ENCODE data around the gene STAT5B. TPM values are rescaled to one million over a fixed set of nuclear protein-coding genes. Genes with fewer than 3 reads are reported as not detected.
"Not testable (repeated sequence)": the region's sequence is repeated elsewhere in the genome, so short reads cannot be mapped to it uniquely, and the experiment has no call there.

Gene STAT5B
- total and polyA plus RNA-seq, 11 donors = 13.0 to 51.9 (median 31.4) TPM

GRCh38 chr17:42243493-42243982 is 32.7 kb downstream of the STAT5B start:
- Histone ChIP-seq H3K4me3 (no peak overlapping the region), H3K27ac (no peak overlapping the region), H3K27me3 (no peaks in the 10 kb centered on the region), H3K4me1 (peaks cover 0 to 28% (median 13%) of the 10 kb centered on the region in 12 donors), H3K36me3 (no peaks in the 10 kb centered on the region), H3K9me3 (no peaks in the 10 kb centered on the region)
- no peak for TF ChIP-seq CTCF (IDR thresholded peaks at IDR 0.05)
- TF ChIP-seq POLR2A (IDR thresholded peaks at IDR 0.05) = no peak
- intact Hi-C loops (cut with DNase I) = no loop called here
- ATAC-seq = peak in 2 of 4 donors; percentile 34 to 45
- WGBS, 4 donors = 73 to 78% (median 77%) methylated on average over 5 of the region's 5 CpGs
- DNase-seq = no peak

GRCh38 chr17:42241871-42242270 is 34.3 kb downstream of the STAT5B start:
- 92 to 97% (median 96%) methylated on average over 1 of the region's 1 CpG for WGBS, 4 donors
- no peaks in the 10 kb centered on the region for H3K36me3 ChIP-seq
- TF ChIP-seq CTCF (IDR thresholded peaks at IDR 0.05) (no peak), POLR2A (IDR thresholded peaks at IDR 0.05) (no peak)
- no peak for ATAC-seq
- no peak overlapping the region for H3K4me3 ChIP-seq
- no peak overlapping the region for H3K27ac ChIP-seq
- DNase-seq = no peak
- no peaks in the 10 kb centered on the region for H3K9me3 ChIP-seq
- no peaks in the 10 kb centered on the region for H3K27me3 ChIP-seq
- H3K4me1 ChIP-seq = peaks cover 0 to 12% (median 4%) of the 10 kb centered on the region in 12 donors
- intact Hi-C loops (cut with DNase I) = no loop called here

- 78 to 86% (median 83%) methylated on average over 4 of the region's 4 CpGs for WGBS, 4 donors
Measured at GRCh38 chr17:42240863-42241262, 35.3 kb downstream of the STAT5B start.

GRCh38 chr17:42240201-42240600 is 36.0 kb downstream of the STAT5B start:
- WGBS, 4 donors = 73 to 84% (median 82%) methylated on average over 5 of the region's 5 CpGs
- no peak for ATAC-seq
- H3K27ac ChIP-seq = no peak overlapping the region

More at GRCh38 chr17:42240863-42241262, 35.3 kb downstream of the STAT5B start:
- DNase-seq; H3K4me3 ChIP-seq; H3K27me3 ChIP-seq; H3K9me3 ChIP-seq; intact Hi-C loops (cut with DNase I); H3K36me3 ChIP-seq; ATAC-seq; H3K4me1 ChIP-seq; H3K27ac ChIP-seq: not testable (repeated sequence)

GRCh38 chr17:42239576-42239975 is 36.6 kb downstream of the STAT5B start:
- 88 to 93% (median 92%) methylated on average over 7 of the region's 7 CpGs for WGBS, 4 donors
- DNase-seq; intact Hi-C loops (cut with DNase I); ATAC-seq; H3K36me3 ChIP-seq; H3K27ac ChIP-seq; H3K27me3 ChIP-seq; H3K4me3 ChIP-seq; H3K9me3 ChIP-seq: not testable (repeated sequence)
- H3K4me1 ChIP-seq = peaks cover 0 to 12% (median under 1%) of the 10 kb centered on the region in 12 donors

More at GRCh38 chr17:42240201-42240600, 36.0 kb downstream of the STAT5B start:
- no peak for DNase-seq
- no peak for TF ChIP-seq CTCF (IDR thresholded peaks at IDR 0.05)
- TF ChIP-seq POLR2A (IDR thresholded peaks at IDR 0.05) = no peak
- intact Hi-C loops (cut with DNase I) = no loop called here
- Histone ChIP-seq H3K27me3 (no peaks in the 10 kb centered on the region), H3K9me3 (no peaks in the 10 kb centered on the region), H3K4me1 (peaks cover 0 to 7% (median 0%) of the 10 kb centered on the region in 12 donors), H3K36me3 (no peaks in the 10 kb centered on the region), H3K4me3 (no peak overlapping the region)
